Osteoblast (primary cell): Measurements from ENCODE around the gene MAP4K2. TPM values are rescaled to one million over a fixed set of nuclear protein-coding genes. Genes with fewer than 3 reads are reported as not detected.

Source experiments
- DNase-seq: peaks from one replicate; pipeline ENCODE4 v3.0.0; 2011; ENCODE audit warnings: low spot score, mixed read lengths; ENCODE audit not compliant: insufficient read length; ENCODE audit errors: missing footprints
- H2AFZ ChIP-seq: 2 replicates; pipeline ENCODE4 v1.6.0; 2011; ENCODE audit warnings: mild to moderate bottlenecking, low read length
- H3K27ac ChIP-seq: 2 replicates; pipeline ENCODE4 v1.5.1; 2011; ENCODE audit warnings: mild to moderate bottlenecking, low read depth, low read length, moderate library complexity
- H3K27me3 ChIP-seq: 2 replicates; pipeline ENCODE4 v1.6.0; 2012; ENCODE audit warnings: mild to moderate bottlenecking, control low read depth, inconsistent platforms, low read length, moderate library complexity; ENCODE audit not compliant: insufficient read depth
- H3K36me3 ChIP-seq: 2 replicates; pipeline ENCODE4 v1.5.1; 2011; ENCODE audit warnings: mild to moderate bottlenecking, low read length, control low read depth, moderate library complexity; ENCODE audit not compliant: insufficient read depth
- H3K4me1 ChIP-seq: 2 replicates; pipeline ENCODE4 v1.5.1; 2011; ENCODE audit warnings: mild to moderate bottlenecking, low read length, control low read depth, moderate library complexity; ENCODE audit not compliant: insufficient read depth
- H3K4me2 ChIP-seq: 2 replicates; pipeline ENCODE4 v1.6.0; 2011; ENCODE audit warnings: mild to moderate bottlenecking, low read length; ENCODE audit not compliant: insufficient read depth
- H3K4me3 ChIP-seq: fragments of 200-600 bp; sonication (generic); 3 replicates; pipeline ENCODE4 v1.5.1; 2012; ENCODE audit warnings: mild to moderate bottlenecking, low read length, inconsistent platforms; ENCODE audit not compliant: insufficient read depth
- H3K79me2 ChIP-seq: 2 replicates; pipeline ENCODE4 v1.6.0; 2012; ENCODE audit warnings: mild to moderate bottlenecking, low read length, control low read depth, inconsistent platforms; ENCODE audit not compliant: insufficient read depth
- H3K9me3 ChIP-seq: 2 replicates; pipeline ENCODE4 v1.5.1; 2011; ENCODE audit warnings: low read depth, low read length, control low read depth
- H4K20me1 ChIP-seq: 2 replicates; pipeline ENCODE4 v1.6.0; 2012; ENCODE audit warnings: mild to moderate bottlenecking, low read length, control low read depth; ENCODE audit not compliant: insufficient read depth
- CTCF ChIP-seq: IDR thresholded peaks from 2 replicates; pipeline ENCODE4 v1.5.1; 2011; ENCODE audit warnings: mild to moderate bottlenecking, low read depth, low read length, moderate library complexity; ENCODE audit errors: extremely low read depth
- total RNA-seq: library from RNA; depleted of rRNA; stranded (reverse); fragments of >200 nt; gene quantifications from 2 replicates; pipeline ENCODE4 v1.2.3, GENCODE V29; 2012

Gene MAP4K2
- total RNA-seq, 1 donor = 9.8 TPM

DNA sequence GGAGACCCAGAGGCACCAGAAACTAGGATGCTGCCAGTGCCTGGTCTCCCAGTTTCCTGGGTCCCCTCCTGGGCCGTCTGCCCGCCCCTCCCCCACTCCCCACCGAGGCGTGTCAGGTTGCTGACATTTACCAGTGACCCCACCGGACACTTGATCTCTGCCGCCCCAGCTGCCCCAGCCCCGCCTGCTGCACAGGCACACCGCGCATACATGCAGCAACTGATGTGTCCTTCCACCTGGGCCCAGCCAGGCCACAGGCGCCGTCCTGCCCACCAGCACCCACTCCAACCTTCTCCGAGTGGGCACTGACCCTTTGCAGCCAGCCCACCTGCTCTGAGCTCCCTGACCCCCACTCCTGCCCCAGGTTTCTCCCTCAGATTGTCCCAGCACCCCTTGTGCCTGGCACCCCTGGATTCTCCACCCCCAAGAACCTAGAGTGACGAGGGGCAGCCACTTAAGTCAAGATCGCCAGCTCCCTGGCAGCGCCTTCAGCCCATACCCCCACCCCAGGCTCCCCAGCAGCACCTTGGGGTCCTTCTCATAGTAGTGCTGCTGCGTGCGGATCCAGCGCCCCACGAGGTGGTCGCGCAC, 43.8 kb downstream of the MAP4K2 start:
- Histone ChIP-seq H3K27me3 (no peaks in the 10 kb centered on the region), H3K4me1 (peaks cover 23% of the 10 kb centered on the region)
- no peak for TF ChIP-seq CTCF

DNA sequence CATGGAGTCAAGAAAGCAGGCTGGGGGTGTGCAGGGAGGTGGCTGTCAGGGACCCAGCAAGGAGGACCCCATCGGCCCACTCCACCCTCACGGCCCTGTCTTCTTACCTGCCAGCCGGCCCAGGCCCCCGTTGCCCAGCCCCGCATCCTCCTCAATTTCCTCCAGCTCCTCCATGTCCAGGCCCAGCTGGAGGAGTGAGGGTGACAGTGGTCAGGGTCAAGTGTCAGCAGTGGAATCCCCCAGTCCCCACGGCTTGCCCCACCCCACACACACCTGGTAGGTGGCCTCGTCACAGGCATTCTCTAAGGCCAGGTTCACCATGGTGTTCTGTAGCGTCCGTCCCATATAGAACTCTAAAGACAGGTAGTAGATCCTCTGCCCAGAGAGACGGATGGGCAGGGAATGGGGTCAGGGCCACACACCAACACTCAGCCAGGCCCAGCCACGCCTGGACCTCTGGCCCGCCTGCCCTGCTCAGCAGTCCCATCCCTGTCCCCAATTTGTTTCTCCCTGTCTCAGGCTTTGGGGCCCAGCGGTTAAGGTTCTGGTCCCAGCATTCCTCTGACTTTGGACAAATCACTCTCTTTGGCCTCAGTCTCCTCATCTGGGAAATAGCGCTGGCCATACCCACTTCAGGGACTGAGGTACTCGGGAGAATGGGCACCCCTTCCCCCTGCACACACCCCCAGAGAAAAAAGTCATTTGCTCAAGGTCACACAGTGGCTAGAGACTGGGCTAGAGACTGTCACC, 44.5 kb downstream of the MAP4K2 start:
- Histone ChIP-seq H3K4me2 (no peak overlapping the region), H2AFZ (no peak overlapping the region), H3K79me2 (no peaks in the 10 kb centered on the region), H3K36me3 (peaks cover 13% of the 10 kb centered on the region), H3K27me3 (no peaks in the 10 kb centered on the region), H3K4me3 (no peak overlapping the region), H3K4me1 (peaks cover 16% of the 10 kb centered on the region), H3K27ac (no peak overlapping the region), H4K20me1 (peaks cover 10% of the 10 kb centered on the region), H3K9me3 (no peaks in the 10 kb centered on the region)
- DNase-seq = peak; percentile 73
- no peak for TF ChIP-seq CTCF

More for the DNA sequence above, 43.8 kb downstream of the MAP4K2 start:
- Histone ChIP-seq H3K79me2 (no peaks in the 10 kb centered on the region), H2AFZ (peak overlapping the region; percentile 29), H3K27ac (no peak overlapping the region), H3K36me3 (peaks cover 17% of the 10 kb centered on the region), H4K20me1 (peaks cover 17% of the 10 kb centered on the region), H3K4me2 (peak overlapping the region; percentile 44), H3K9me3 (no peaks in the 10 kb centered on the region), H3K4me3 (no peak overlapping the region)
- peak; percentile 57 for DNase-seq

- Histone ChIP-seq H2AFZ (no peak overlapping the region), H3K9me3 (no peaks in the 10 kb centered on the region), H3K4me1 (peaks cover 9% of the 10 kb centered on the region), H3K27me3 (no peaks in the 10 kb centered on the region), H3K27ac (no peak overlapping the region), H3K79me2 (no peaks in the 10 kb centered on the region), H4K20me1 (peaks cover 2% of the 10 kb centered on the region), H3K4me2 (no peak overlapping the region), H3K36me3 (peaks cover 8% of the 10 kb centered on the region), H3K4me3 (no peak overlapping the region)
- peak; percentile 21 for DNase-seq
- no peak for TF ChIP-seq CTCF
Measured at GRCh38 chr11:64757549-64758329, 45.3 kb downstream of the MAP4K2 start.
